CD4-positive, CD25-positive, alpha-beta regulatory T cell (primary cell): ENCODE measurements around the gene PDIA5. TPM values are rescaled to one million over a fixed set of nuclear protein-coding genes. Genes with fewer than 3 reads are reported as not detected.
A peak's percentile ranks its signal among the peaks of the same experiment; 100 is the strongest.

ENCODE experiments used
- ATAC-seq, 2 donors: fragments of 150-1000 bp; cut with Tn5 transposase; one replicate each; pipeline ENCODE4 v1.10.0; 2021; ENCODE audit warnings: low read depth in 2 of 2, moderate number of reproducible peaks in 2 of 2, moderate library complexity in 1 of 2
- DNase-seq, 3 donors: peaks; one replicate each; pipeline versions ENCODE4 v3.0.0 to v3.0.0-alpha.2; 2012 to 2022; ENCODE audit warnings: mixed read lengths in 1 of 3
- H3K27ac ChIP-seq: one replicate; pipeline ENCODE4 v1.7.0; 2013; ENCODE audit warnings: mild to moderate bottlenecking, low read length; ENCODE audit not compliant: insufficient read depth, poor library complexity, severe bottlenecking
- H3K27me3 ChIP-seq: one replicate; pipeline ENCODE4 v1.7.0; 2013; ENCODE audit warnings: low read length; ENCODE audit not compliant: control insufficient read depth, insufficient read depth
- H3K36me3 ChIP-seq: one replicate; pipeline ENCODE4 v1.7.0; 2013; ENCODE audit warnings: mild to moderate bottlenecking, low read length, moderate library complexity; ENCODE audit not compliant: control insufficient read depth, insufficient read depth
- H3K4me1 ChIP-seq: 2 replicates; pipeline ENCODE4 v1.7.0; 2013; ENCODE audit warnings: mild to moderate bottlenecking, low read length; ENCODE audit not compliant: insufficient read depth, control insufficient read depth, poor library complexity, severe bottlenecking
- H3K4me3 ChIP-seq: one replicate; pipeline ENCODE4 v1.7.0; 2013; ENCODE audit warnings: low read depth, mild to moderate bottlenecking, low read length, moderate library complexity
- H3K9me3 ChIP-seq, 2 experiments: 1 replicate in 1 of 2; 2 replicates in 1 of 2; pipeline ENCODE4 v1.7.0; 2013; ENCODE audit warnings: low read length in 2 of 2, mild to moderate bottlenecking in 1 of 2, moderate library complexity in 1 of 2; ENCODE audit not compliant: control insufficient read depth in 2 of 2
- H3K27ac Mint-ChIP-seq, 3 donors: one replicate each; pipeline ENCODE4 v1.8.0; 2020 to 2022; ENCODE audit warnings: mild to moderate bottlenecking in 3 of 3, mixed read lengths in 3 of 3, moderate library complexity in 2 of 3
- H3K27me3 Mint-ChIP-seq: one replicate; pipeline ENCODE4 v1.8.0; 2022; ENCODE audit warnings: mild to moderate bottlenecking, mixed read lengths
- H3K36me3 Mint-ChIP-seq: one replicate; pipeline ENCODE4 v1.8.0; 2020; ENCODE audit warnings: mixed read lengths
- H3K4me1 Mint-ChIP-seq, 4 donors: one replicate each; pipeline ENCODE4 v1.8.0; 2020 to 2022; ENCODE audit warnings: mixed read lengths in 4 of 4, mild to moderate bottlenecking in 1 of 4
- H3K4me3 Mint-ChIP-seq, 4 donors: one replicate each; pipeline ENCODE4 v1.8.0; 2020 to 2022; ENCODE audit warnings: mild to moderate bottlenecking in 4 of 4, mixed read lengths in 4 of 4, moderate library complexity in 3 of 4
- H3K9me3 Mint-ChIP-seq, 7 donors: one replicate each; pipeline ENCODE4 v1.8.0; 2020 to 2022; ENCODE audit warnings: mixed read lengths in 7 of 7, mild to moderate bottlenecking in 3 of 7, moderate library complexity in 2 of 7
- polyA plus RNA-seq, 4 donors: library from polyadenylated mRNA; unstranded; fragments of 300-500 nt; fragmentation: Illumina TruSeq; gene quantifications; one replicate each; pipeline ENCODE4 v1.2.3, GENCODE V29; 2021
- total RNA-seq: library from RNA; stranded (reverse); gene quantifications from one replicate; pipeline ENCODE4 v1.2.3, GENCODE V29; 2022

The PDIA5 gene
- total and polyA plus RNA-seq, 5 donors from 2014 or later: 0.92 to 2.6 (median 1.3) TPM

DNA sequence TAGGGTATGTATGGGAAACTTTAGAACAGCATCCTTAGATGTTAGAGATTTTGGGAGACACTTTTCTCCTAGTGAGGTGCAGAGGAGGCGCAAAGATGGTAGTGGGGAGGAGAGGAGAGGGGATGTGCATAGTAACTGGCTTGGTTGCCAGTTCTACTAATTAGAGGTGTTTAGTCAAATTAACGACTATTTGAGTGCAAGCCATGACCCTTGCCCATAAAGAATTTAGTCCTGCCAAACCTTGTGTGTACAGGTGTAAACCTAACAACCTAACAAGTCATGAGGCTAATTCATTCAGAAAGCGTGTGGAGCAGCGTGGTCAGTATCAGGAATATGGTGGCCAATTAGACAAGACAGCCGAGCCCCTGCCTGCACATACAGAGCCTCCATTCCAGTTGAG, 72.7 kb downstream of the PDIA5 start:
- H3K36me3 Mint-ChIP-seq: peaks cover 7% of the 10 kb centered on the region

DNA sequence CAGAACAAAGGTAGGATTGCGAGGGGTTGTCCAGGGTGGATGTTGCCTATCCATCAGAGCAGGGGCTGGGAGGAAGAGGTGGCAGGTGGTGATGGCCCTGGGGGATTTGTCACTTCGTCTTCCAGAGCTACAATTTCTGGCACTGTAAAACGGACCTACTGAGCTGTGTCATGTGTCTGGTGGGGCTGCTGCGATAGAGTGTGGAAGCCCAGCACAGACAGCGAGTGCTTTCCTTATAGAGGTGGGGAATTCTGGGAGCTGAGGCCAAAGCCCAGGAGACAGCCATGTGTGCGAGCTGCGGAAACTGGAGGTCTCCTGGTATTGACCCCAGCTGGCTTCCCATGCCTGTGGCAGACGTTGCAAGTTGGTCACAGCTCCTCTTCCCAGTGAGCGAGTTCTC, 73.7 kb downstream of the PDIA5 start:
- ATAC-seq (no peak), DNase-seq (no peak)
- no peaks in the 10 kb centered on the region for H3K36me3 ChIP-seq
- H3K27me3 ChIP-seq: no peaks in the 10 kb centered on the region
- no peak overlapping the region for H3K27ac ChIP-seq
- Mint-ChIP-seq H3K27me3 (no peaks in the 10 kb centered on the region), H3K9me3 (peaks cover 0 to 1% (median 0%) of the 10 kb centered on the region in 7 donors), H3K4me3 (no peak overlapping the region), H3K36me3 (peaks cover 7% of the 10 kb centered on the region), H3K4me1 (no peaks in the 10 kb centered on the region), H3K27ac (peak overlapping the region in 1 of 3 donors; percentile 62)
- H3K4me3 ChIP-seq: no peak overlapping the region
- no peaks in the 10 kb centered on the region for H3K9me3 ChIP-seq
- no peaks in the 10 kb centered on the region for H3K4me1 ChIP-seq

More for the DNA sequence above, 72.7 kb downstream of the PDIA5 start:
- Histone ChIP-seq H3K4me3 (no peak overlapping the region), H3K9me3 (no peaks in the 10 kb centered on the region), H3K4me1 (no peaks in the 10 kb centered on the region), H3K27ac (no peak overlapping the region), H3K36me3 (no peaks in the 10 kb centered on the region), H3K27me3 (no peaks in the 10 kb centered on the region)
- Mint-ChIP-seq H3K4me3 (no peak overlapping the region), H3K9me3 (peaks cover 0 to 1% (median 0%) of the 10 kb centered on the region in 7 donors), H3K4me1 (no peaks in the 10 kb centered on the region), H3K27me3 (no peaks in the 10 kb centered on the region), H3K27ac (no peak overlapping the region)
- DNase-seq (no peak), ATAC-seq (no peak)

DNA sequence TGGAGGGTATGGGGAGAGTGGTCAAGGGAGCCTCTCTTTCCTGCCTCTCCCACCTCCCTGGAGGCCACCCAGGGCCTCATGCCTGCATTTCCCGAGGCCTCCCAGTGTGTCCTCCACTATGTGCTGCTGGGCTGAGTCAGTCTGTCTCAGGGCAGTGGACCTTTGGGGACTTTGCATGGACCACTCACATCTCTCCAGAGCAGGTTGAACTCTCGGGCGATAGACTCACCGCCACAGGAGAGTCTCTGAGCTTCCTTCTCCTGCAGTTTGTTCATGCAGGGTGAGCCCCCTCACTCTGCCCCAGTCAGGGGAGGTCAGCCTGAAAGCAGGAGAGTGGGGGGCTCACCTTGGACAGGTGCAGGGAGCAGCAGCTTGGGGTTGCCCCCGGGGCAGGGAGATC, 74.5 kb downstream of the PDIA5 start:
- Mint-ChIP-seq H3K27ac (no peak overlapping the region), H3K36me3 (peaks cover 7% of the 10 kb centered on the region), H3K27me3 (no peaks in the 10 kb centered on the region), H3K4me1 (no peaks in the 10 kb centered on the region), H3K9me3 (peaks cover 0 to 1% (median 0%) of the 10 kb centered on the region in 7 donors), H3K4me3 (no peak overlapping the region)
- DNase-seq: no peak
- Histone ChIP-seq H3K27ac (no peak overlapping the region), H3K4me3 (no peak overlapping the region), H3K36me3 (no peaks in the 10 kb centered on the region), H3K27me3 (no peaks in the 10 kb centered on the region), H3K9me3 (no peaks in the 10 kb centered on the region), H3K4me1 (no peaks in the 10 kb centered on the region)
- no peak for ATAC-seq

DNA sequence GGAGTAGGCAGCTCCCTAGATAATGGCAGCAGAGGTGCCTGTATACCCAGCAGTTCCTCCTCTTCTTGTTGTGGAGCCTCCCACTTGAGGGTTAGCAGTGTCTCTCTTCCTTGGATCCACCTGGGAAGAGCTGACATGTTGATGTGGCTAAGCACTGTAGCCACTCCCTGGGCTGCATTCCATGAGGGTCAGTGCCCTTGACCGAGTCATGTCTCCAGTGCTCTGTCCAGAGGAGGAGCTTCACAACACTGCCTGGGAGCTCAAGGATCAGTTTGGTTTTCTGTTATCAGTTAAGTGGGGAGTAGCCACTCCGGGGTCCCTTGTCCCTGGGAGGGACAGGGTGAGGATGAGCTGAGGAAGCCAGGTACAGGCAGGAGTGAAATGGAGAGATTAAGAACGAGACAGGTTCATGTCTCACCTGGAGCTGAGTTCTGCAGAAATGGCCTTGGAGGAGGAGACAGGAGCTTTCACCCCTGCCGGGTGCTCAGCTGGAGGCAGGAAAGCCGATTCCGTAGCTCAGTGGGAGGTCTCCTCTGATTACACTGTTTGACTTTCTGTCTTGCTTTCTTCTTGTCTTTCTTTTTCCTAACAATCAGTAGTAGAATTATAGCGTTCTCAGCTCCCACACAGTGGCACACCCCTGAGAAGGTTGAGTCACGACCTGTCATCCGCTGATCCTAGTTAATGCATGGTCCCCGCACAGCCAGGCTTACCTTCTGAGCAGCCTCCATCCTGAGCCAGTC, 77.0 kb downstream of the PDIA5 start:
- H3K4me1 Mint-ChIP-seq: peaks cover 0 to 2% (median 0%) of the 10 kb centered on the region in 4 donors
- H3K4me3 Mint-ChIP-seq: no peak overlapping the region
- no peak overlapping the region for H3K27ac Mint-ChIP-seq
- peaks cover 11% of the 10 kb centered on the region for H3K36me3 Mint-ChIP-seq
- no peaks in the 10 kb centered on the region for H3K4me1 ChIP-seq
- H3K27me3 ChIP-seq: no peaks in the 10 kb centered on the region
- DNase-seq (no peak), ATAC-seq (no peak)
- no peak overlapping the region for H3K27ac ChIP-seq
- peaks cover 0 to 2% (median 0%) of the 10 kb centered on the region in 7 donors for H3K9me3 Mint-ChIP-seq
- no peaks in the 10 kb centered on the region for H3K36me3 ChIP-seq
- no peaks in the 10 kb centered on the region for H3K27me3 Mint-ChIP-seq
- H3K9me3 ChIP-seq: no peaks in the 10 kb centered on the region
- H3K4me3 ChIP-seq: no peak overlapping the region

DNA sequence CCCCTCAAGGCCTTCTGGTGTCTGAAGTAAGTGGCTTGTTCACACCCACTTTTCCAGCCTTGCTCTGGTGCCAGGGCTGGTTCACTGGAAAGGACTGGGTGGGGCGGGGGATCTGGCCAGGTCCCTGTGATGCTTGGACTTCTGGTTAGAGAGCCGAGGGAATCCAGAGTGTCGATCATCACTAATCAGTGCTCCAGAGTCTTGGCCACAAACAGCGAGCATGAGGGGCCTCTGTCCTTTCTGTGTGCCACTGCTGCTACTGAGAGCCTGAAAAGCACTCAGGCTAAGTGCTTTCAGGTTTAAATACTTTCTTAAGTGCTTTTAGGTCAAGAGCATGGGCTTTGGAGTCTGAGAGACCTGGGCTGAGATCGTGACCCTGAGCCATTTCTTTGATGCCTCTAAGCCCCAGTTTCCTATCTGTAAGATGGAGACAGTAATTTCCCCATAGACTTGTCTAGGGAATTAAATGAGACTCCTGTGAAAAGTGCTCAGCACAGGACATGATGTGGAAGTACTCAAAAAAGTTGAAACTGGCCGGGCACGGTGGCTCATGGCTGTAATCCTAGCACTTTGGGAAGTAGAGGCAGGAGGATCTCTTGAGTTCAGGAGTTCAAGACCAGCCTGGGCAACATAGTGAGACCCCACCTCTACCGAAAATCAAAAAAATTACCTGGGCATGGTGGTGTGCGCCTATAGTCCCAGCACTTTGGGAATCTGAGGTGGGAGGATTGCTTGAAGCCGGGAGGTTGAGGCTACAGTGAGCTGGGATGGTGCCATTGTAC, 81.1 kb downstream of the PDIA5 start:
- ATAC-seq (no peak), DNase-seq (no peak)
- Mint-ChIP-seq H3K36me3 (peaks cover 8% of the 10 kb centered on the region), H3K27ac (peak overlapping the region in 2 of 3 donors; percentile 64 to 83), H3K4me3 (no peak overlapping the region), H3K27me3 (no peaks in the 10 kb centered on the region), H3K9me3 (peaks cover 0 to 7% (median 0%) of the 10 kb centered on the region in 7 donors), H3K4me1 (peaks cover 0 to 3% (median under 1%) of the 10 kb centered on the region in 4 donors)
- Histone ChIP-seq H3K4me3 (no peak overlapping the region), H3K9me3 (peaks cover 0 to 6% of the 10 kb centered on the region in 2 experiments), H3K27ac (no peak overlapping the region), H3K4me1 (no peaks in the 10 kb centered on the region), H3K27me3 (no peaks in the 10 kb centered on the region), H3K36me3 (no peaks in the 10 kb centered on the region)

DNA sequence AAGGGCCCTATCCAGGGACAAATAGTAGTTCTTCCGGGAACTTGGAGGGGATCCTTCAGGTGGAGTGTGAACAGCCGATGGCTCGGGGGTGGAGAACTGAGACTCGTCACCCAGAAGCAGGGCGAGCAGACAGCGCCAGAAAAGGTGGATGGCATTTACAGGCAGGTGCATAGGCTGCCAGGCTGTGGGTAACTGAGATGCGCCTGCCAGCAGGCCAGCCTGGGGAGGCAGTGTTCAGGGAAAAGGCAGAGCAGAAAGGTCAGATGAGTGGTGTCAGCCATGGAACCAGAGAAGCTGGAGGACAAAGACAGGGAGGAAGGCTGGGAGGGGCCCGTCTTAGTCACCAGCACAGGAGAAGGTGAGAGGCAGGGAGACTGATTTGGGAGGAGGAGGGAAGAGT, 81.9 kb downstream of the PDIA5 start:
- no peak for ATAC-seq
- no peak for DNase-seq
- no peaks in the 10 kb centered on the region for H3K4me1 ChIP-seq
- H3K4me1 Mint-ChIP-seq: peaks cover 0 to 3% (median under 1%) of the 10 kb centered on the region in 4 donors
- H3K27me3 ChIP-seq: no peaks in the 10 kb centered on the region
- H3K27ac ChIP-seq: no peak overlapping the region
- peak overlapping the region; percentile 64 to 83 (median 67) for H3K27ac Mint-ChIP-seq
- no peak overlapping the region for H3K4me3 ChIP-seq
- peaks cover 0 to 7% (median 0%) of the 10 kb centered on the region in 7 donors for H3K9me3 Mint-ChIP-seq
- peaks cover 0 to 6% of the 10 kb centered on the region in 2 experiments for H3K9me3 ChIP-seq
- peaks cover 4% of the 10 kb centered on the region for H3K36me3 Mint-ChIP-seq
- H3K4me3 Mint-ChIP-seq: no peak overlapping the region
- H3K36me3 ChIP-seq: no peaks in the 10 kb centered on the region
- no peaks in the 10 kb centered on the region for H3K27me3 Mint-ChIP-seq

DNA sequence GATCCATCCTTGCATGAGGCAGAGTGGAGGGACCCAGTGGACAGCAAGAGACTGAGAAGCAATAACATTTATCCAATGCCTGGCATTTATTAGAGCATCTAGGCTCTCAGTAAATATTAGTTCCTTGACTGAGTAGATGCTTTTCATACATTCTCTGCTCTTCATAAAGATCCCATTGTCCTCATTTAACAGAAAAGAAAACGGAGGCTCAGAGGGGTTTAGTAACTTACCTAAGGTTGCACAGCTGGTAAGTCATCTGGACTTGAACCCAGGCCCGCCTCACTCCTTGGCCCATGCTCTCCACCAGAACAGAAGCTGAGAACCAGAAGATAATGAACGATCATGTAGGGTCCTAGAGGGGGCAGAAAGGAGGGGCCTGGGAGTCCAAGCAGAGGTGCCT, 82.7 kb downstream of the PDIA5 start:
- ATAC-seq (no peak), DNase-seq (no peak)
- H3K27me3 ChIP-seq: no peaks in the 10 kb centered on the region
- no peak overlapping the region for H3K27ac ChIP-seq
- H3K27ac Mint-ChIP-seq: peak overlapping the region in 2 of 3 donors; percentile 21 to 83
- peaks cover 0 to 6% of the 10 kb centered on the region in 2 experiments for H3K9me3 ChIP-seq
- H3K4me3 Mint-ChIP-seq: no peak overlapping the region
- no peaks in the 10 kb centered on the region for H3K4me1 ChIP-seq
- no peaks in the 10 kb centered on the region for H3K27me3 Mint-ChIP-seq
- no peak overlapping the region for H3K4me3 ChIP-seq
- peaks cover 0 to 3% (median under 1%) of the 10 kb centered on the region in 4 donors for H3K4me1 Mint-ChIP-seq
- peaks cover 4% of the 10 kb centered on the region for H3K36me3 Mint-ChIP-seq
- H3K9me3 Mint-ChIP-seq: peaks cover 0 to 7% (median 0%) of the 10 kb centered on the region in 7 donors
- H3K36me3 ChIP-seq: no peaks in the 10 kb centered on the region
